Erythroblast (primary cell): ENCODE measurements around the gene ARHGAP5.

Experiments
- GATA1 ChIP-seq: IDR thresholded peaks from 2 replicates; pipeline ENCODE4 v1.6.1; 2011; ENCODE audit warnings: low read depth, mild to moderate bottlenecking, control low read depth, low read length, moderate library complexity
- POLR2A ChIP-seq: IDR thresholded peaks from 2 replicates; pipeline ENCODE4 v1.6.1; 2011; ENCODE audit warnings: mild to moderate bottlenecking, low read length

GRCh38 chr14:32039401-32040030, 37.6 kb upstream of the ARHGAP5 start:
- TF ChIP-seq POLR2A: no peak
- no peak for TF ChIP-seq GATA1
